ENCODE measurements around the gene SVIL. TPM values are rescaled to one million over a fixed set of nuclear protein-coding genes. Genes with fewer than 3 reads are reported as not detected.

Gene SVIL
- total RNA-seq, 1 donor = 7.8 TPM

DNA sequence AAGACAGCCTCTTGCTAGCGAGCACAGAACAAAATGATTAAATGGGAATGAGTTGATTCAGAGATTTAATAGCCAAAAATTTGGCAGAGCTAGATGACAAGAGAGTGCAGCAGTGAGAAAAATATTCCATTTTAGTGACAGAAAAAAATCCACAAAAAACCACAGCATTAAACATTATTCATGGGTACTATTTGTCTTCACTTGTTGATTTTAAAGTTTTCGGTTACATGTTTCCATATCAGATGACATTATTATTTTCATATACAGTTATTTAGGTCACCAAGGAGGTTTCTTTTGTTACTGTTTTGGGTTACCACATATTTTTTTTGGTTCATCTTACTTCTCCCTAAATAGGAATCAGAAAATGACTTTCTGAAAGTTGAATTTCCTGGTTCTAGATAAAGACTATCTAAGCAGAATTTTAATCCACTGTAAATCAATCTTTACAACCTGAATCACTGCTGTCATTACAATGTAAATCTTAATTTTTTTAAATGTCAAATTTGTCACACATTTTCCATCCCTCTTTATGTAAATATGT, 87.9 kb downstream of the SVIL start:
- TF ChIP-seq, protein P1, sequence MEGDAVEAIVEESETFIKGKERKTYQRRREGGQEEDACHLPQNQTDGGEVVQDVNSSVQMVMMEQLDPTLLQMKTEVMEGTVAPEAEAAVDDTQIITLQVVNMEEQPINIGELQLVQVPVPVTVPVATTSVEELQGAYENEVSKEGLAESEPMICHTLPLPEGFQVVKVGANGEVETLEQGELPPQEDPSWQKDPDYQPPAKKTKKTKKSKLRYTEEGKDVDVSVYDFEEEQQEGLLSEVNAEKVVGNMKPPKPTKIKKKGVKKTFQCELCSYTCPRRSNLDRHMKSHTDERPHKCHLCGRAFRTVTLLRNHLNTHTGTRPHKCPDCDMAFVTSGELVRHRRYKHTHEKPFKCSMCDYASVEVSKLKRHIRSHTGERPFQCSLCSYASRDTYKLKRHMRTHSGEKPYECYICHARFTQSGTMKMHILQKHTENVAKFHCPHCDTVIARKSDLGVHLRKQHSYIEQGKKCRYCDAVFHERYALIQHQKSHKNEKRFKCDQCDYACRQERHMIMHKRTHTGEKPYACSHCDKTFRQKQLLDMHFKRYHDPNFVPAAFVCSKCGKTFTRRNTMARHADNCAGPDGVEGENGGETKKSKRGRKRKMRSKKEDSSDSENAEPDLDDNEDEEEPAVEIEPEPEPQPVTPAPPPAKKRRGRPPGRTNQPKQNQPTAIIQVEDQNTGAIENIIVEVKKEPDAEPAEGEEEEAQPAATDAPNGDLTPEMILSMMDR (IDR thresholded peaks at IDR 0.05; ENCODE audit: insufficient read depth, low read depth, low read length) = no peak
- no peak overlapping the region for H3K4me3 ChIP-seq (ENCODE audit: low read depth, low read length)
- no peak for DNase-seq (ENCODE audit: low read depth)

DNA sequence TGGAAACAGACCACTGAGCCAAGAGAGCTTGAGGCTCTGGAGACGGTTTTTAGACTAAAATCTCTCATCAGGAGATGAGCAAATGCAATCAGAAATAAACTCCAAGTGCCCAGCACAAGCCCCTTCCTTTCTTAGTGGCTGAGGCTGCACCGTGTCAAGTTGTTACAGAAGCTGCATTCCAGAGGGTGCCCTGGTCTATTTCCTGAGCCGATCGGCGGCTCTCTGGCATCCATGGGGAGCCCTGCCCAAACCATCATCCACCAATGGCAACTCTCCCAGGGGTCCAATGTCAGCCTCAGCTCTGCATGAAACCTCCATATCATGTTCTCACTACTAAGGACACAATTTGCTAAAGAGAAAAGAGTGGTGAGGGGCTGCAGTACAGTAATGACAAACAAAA, 89.6 kb downstream of the SVIL start:
- DNase-seq (ENCODE audit: low read depth) = no peak
- TF ChIP-seq, protein P1 (IDR thresholded peaks at IDR 0.05; ENCODE audit: insufficient read depth, low read depth, low read length) = no peak
- no peak overlapping the region for H3K4me3 ChIP-seq (ENCODE audit: low read depth, low read length)

DNA sequence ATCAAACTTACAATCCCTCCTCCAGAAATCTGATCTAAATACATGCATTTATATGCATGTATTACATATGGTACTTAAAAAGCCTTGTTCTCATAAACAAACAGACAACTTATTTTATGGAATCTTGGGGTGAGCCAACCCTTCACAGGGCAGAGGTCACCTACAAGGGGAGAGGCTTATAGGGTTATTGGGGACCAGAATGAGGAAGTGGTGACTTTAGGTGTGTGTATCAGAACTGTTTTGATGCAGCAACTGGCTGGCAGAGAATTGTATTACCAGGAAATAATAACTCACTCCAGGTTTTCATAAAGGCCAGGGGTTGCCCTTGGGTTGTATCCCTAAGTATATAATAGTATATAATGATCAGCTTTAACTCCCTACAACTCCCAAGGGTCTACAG, 91.1 kb downstream of the SVIL start:
- TF ChIP-seq, protein P1 (IDR thresholded peaks at IDR 0.05; ENCODE audit: insufficient read depth, low read depth, low read length) = no peak
- no peak for DNase-seq (ENCODE audit: low read depth)
- no peak overlapping the region for H3K4me3 ChIP-seq (ENCODE audit: low read depth, low read length)

DNA sequence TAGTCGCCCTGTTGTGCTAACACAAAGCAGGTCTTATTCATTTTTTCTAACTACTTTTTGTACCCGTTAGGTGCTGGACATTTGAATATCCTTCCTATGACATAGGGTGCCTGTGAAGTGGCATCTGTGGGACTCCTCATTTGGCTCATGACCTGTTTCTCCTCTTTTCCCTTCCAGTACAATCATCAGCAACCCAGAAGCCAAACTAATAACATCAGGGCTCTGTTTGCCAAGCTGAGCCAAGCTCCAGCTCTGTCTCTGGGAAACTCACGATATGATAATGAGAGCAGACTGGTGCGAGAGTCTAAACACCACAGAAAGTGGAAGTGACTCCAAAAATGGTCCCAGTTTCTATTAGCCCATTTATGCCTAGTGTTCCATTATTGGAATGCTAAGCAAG, 92.0 kb downstream of the SVIL start:
- H3K4me3 ChIP-seq (ENCODE audit: low read depth, low read length) = no peak overlapping the region
- DNase-seq (ENCODE audit: low read depth) = no peak
- TF ChIP-seq, protein P1 (IDR thresholded peaks at IDR 0.05; ENCODE audit: insufficient read depth, low read depth, low read length) = no peak

DNA sequence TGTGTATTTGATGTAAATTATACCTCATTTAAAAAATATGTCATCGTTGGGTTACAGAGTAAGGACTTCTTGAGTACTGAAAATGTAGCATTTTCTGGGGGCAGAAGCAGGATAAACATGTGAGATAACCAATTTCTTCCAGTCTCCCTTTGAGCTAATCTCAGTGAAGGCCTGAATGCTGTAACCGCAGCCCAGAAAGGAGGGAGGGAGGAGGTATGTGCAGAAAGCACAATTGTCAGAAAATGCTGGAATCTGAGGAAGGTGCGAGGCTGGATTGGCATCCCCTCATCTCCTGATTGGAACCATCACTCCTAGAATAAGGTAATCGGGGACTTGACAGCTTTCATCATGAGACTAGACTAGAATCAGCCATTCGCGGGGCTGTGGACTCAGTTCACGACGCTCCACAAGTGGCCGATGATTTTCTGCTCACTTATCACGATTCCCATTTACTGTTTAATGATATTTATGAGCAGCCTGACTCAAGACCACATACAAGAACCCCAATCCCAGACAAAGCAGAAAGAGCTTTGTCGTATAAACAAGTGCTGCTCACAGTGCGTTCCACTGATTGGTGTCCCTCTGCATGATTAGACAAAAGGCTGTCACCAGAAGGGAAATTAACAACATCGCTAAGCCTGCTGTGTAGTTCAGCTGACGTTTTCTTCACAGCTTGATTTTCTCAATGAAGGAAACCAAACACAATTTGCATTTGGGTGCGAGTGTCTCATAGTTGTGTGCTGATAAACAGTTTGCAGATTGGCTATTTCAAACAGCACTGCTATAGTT, 93.2 kb downstream of the SVIL start:
- TF ChIP-seq, protein P1 (IDR thresholded peaks at IDR 0.05; ENCODE audit: insufficient read depth, low read depth, low read length) = no peak
- H3K4me3 ChIP-seq (ENCODE audit: low read depth, low read length) = no peak overlapping the region
- no peak for DNase-seq (ENCODE audit: low read depth)

DNA sequence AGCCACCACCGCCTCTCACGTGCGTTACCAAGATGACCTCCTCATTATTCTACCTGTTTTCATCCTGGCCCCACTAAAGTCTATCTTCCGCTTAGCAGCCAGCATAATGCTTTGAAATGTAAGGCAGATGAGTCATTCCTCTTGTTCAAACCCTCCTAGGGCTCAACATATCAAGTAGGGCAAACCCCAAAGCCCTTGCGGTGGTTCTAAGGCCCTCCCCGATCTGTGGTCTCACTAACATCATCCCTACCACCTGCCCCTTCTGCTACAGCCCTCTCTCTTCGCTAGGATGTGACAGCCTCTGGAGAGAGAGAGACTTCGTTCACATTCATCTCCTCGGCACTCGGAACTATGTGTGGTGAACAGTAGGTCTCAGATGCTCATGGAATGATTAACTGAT, 94.8 kb downstream of the SVIL start:
- TF ChIP-seq, protein P1 (IDR thresholded peaks at IDR 0.05; ENCODE audit: insufficient read depth, low read depth, low read length) = no peak
- no peak overlapping the region for H3K4me3 ChIP-seq (ENCODE audit: low read depth, low read length)
- DNase-seq (ENCODE audit: low read depth) = no peak

Data from fibroblast of villous mesenchyme (primary cell).